ENCODE data around the gene RABGGTA. TPM values are rescaled to one million over a fixed set of nuclear protein-coding genes. Genes with fewer than 3 reads are reported as not detected.

The RABGGTA gene
- total RNA-seq, 1 donor from 2014 or later = 70.5 TPM

GRCh38 chr14:24290746-24291145 is 19.3 kb upstream of the RABGGTA start:
- H3K9me3 Mint-ChIP-seq = no peaks in the 10 kb centered on the region
- CTCF ChIA-PET = interaction anchor here (1.1 to 2.3 kb wide), 6 partner anchors 8 to 182 kb away, joined by 3 to 17 read pairs (median 10); partner anchors contain the start of genes CIDEB, DHRS1, NOP9 and RABGGTA
- H3K36me3 Mint-ChIP-seq (ENCODE audit: low read depth) = peaks cover 52% of the 10 kb centered on the region
- POLR2A ChIA-PET = interaction anchor here (1.0 to 5.8 kb wide), 8 partner anchors 11 to 155 kb away, joined by 3 to 61 read pairs (median 16); partner anchors contain the start of genes EMC9, MDP1, PSME1 and RABGGTA
- no peak for ATAC-seq (ENCODE audit: low read depth)
- no peaks in the 10 kb centered on the region for H3K27me3 Mint-ChIP-seq
- H3K4me3 Mint-ChIP-seq = no peak overlapping the region
- peaks cover 27% of the 10 kb centered on the region for H3K4me1 Mint-ChIP-seq
- DNase-seq = no peak
- no peak for TF ChIP-seq CTCF (IDR thresholded peaks at IDR 0.05)
- intact Hi-C loops (cut with micrococcal nuclease) = no loop called here
- H3K27ac Mint-ChIP-seq = no peak overlapping the region

- H3K4me3 Mint-ChIP-seq = peak overlapping the region; percentile 15
- peaks cover 27% of the 10 kb centered on the region for H3K4me1 Mint-ChIP-seq
- intact Hi-C loops (cut with micrococcal nuclease) = loop anchor here (1.0 kb wide), 2 partner anchors 10 to 18 kb away; partner anchors contain the start of gene RABGGTA
- H3K9me3 Mint-ChIP-seq = no peaks in the 10 kb centered on the region
- CTCF ChIA-PET = interaction anchor here (0.8 to 2.3 kb wide), 9 partner anchors 9 to 181 kb away, joined by 3 to 17 read pairs (median 5); partner anchors contain the start of genes CIDEB, DHRS1, NOP9 and RABGGTA
- ATAC-seq (ENCODE audit: low read depth) (peak; percentile 97), DNase-seq (no peak)
- peaks cover 44% of the 10 kb centered on the region for H3K36me3 Mint-ChIP-seq (ENCODE audit: low read depth)
- no peak for TF ChIP-seq CTCF (IDR thresholded peaks at IDR 0.05)
- H3K27me3 Mint-ChIP-seq = no peaks in the 10 kb centered on the region
- H3K27ac Mint-ChIP-seq = peak overlapping the region; percentile 70
- POLR2A ChIA-PET = interaction anchor here (0.6 to 5.8 kb wide), 15 partner anchors 10 to 195 kb away, joined by 3 to 61 read pairs (median 4); partner anchors contain the start of genes CIDEB, DCAF11, DHRS1 and EMC9
Observed at GRCh38 chr14:24289649-24290280, 18.4 kb upstream of the RABGGTA start.

- H3K27ac Mint-ChIP-seq = no peak overlapping the region
- intact Hi-C loops (cut with micrococcal nuclease) = no loop called here
- peaks cover 29% of the 10 kb centered on the region for H3K36me3 Mint-ChIP-seq (ENCODE audit: low read depth)
- ChIA-PET CTCF (no interaction called here), POLR2A (interaction anchor here (1.0 to 1.4 kb wide), 2 partner anchors 16 to 44 kb away, joined by 3 read pairs; partner anchors contain the start of genes RABGGTA and TINF2)
- no peak for ATAC-seq (ENCODE audit: low read depth)
- no peak for DNase-seq
- H3K4me3 Mint-ChIP-seq = no peak overlapping the region
- TF ChIP-seq CTCF (IDR thresholded peaks at IDR 0.05) = no peak
- no peaks in the 10 kb centered on the region for H3K9me3 Mint-ChIP-seq
- no peaks in the 10 kb centered on the region for H3K27me3 Mint-ChIP-seq
- H3K4me1 Mint-ChIP-seq = peaks cover 34% of the 10 kb centered on the region
Observed at GRCh38 chr14:24286996-24287395, 15.6 kb upstream of the RABGGTA start.

GRCh38 chr14:24285351-24285750 is 14.0 kb upstream of the RABGGTA start:
- ChIA-PET CTCF (no interaction called here), POLR2A (interaction anchor here (0.7 to 0.9 kb wide), 2 partner anchors 43 to 146 kb away, joined by 3 to 4 read pairs; partner anchors contain the start of gene TINF2)
- H3K4me3 Mint-ChIP-seq = no peak overlapping the region
- H3K27ac Mint-ChIP-seq = no peak overlapping the region
- DNase-seq (no peak), ATAC-seq (ENCODE audit: low read depth) (no peak)
- no peaks in the 10 kb centered on the region for H3K27me3 Mint-ChIP-seq
- peaks cover 43% of the 10 kb centered on the region for H3K4me1 Mint-ChIP-seq
- no peak for TF ChIP-seq CTCF (IDR thresholded peaks at IDR 0.05)
- H3K36me3 Mint-ChIP-seq (ENCODE audit: low read depth) = peaks cover 13% of the 10 kb centered on the region
- no peaks in the 10 kb centered on the region for H3K9me3 Mint-ChIP-seq
- intact Hi-C loops (cut with micrococcal nuclease) = no loop called here

- ChIA-PET CTCF (no interaction called here), POLR2A (interaction anchor here (2.3 kb wide), 1 partner anchor 42 kb away, joined by 8 read pairs; the partner anchor contains the start of gene TINF2)
- intact Hi-C loops (cut with micrococcal nuclease) = no loop called here
- DNase-seq (no peak), ATAC-seq (ENCODE audit: low read depth) (no peak)
- Mint-ChIP-seq H3K4me3 (no peak overlapping the region), H3K4me1 (peaks cover 43% of the 10 kb centered on the region), H3K36me3 (ENCODE audit: low read depth) (peaks cover 6% of the 10 kb centered on the region), H3K27ac (no peak overlapping the region), H3K9me3 (no peaks in the 10 kb centered on the region), H3K27me3 (no peaks in the 10 kb centered on the region)
- TF ChIP-seq CTCF (IDR thresholded peaks at IDR 0.05) = no peak
Observed at GRCh38 chr14:24284501-24285035, 13.2 kb upstream of the RABGGTA start.

All from activated B cell treated with CpG ODN at 0.5 μM for 24 hours (primary cell).